Gastroesophageal sphincter (tissue), 3 donors: Measurements from ENCODE around the gene RPLP2.

Experiments
- CTCF ChIP-seq, 4 experiments: fragments of 200-600 bp in 2 of 4; fragments of 450-650 bp in 2 of 4; sonication (generic) in 1 of 4; IDR thresholded peaks; one replicate each; pipeline ENCODE4 v1.5.1; 2017 to 2019; ENCODE audit warnings: antibody characterized with exemption in 4 of 4, mild to moderate bottlenecking in 2 of 4, moderate library complexity in 2 of 4
- POLR2A ChIP-seq, 2 donors: fragments of 450-650 bp; IDR thresholded peaks; one replicate each; pipeline ENCODE4 v1.6.1; 2017; ENCODE audit warnings: antibody characterized with exemption in 2 of 2, mild to moderate bottlenecking in 2 of 2, moderate library complexity in 1 of 2
- POLR2AphosphoS5 ChIP-seq: sonication (generic); formaldehyde crosslinking; IDR thresholded peaks from one replicate; pipeline ENCODE4 v1.6.1; 2017; ENCODE audit warnings: antibody characterized with exemption

- TF ChIP-seq POLR2A (IDR thresholded peaks at IDR 0.05), result no peak
- no peak for TF ChIP-seq CTCF (IDR thresholded peaks at IDR 0.05)
- no peak for TF ChIP-seq POLR2AphosphoS5
These were observed 3.3 kb downstream of the RPLP2 start for GRCh38 chr11:813072-813455.
